Fibroblast of lung (primary cell): Measurements from ENCODE around the gene CAPN3. TPM values are rescaled to one million over a fixed set of nuclear protein-coding genes. Genes with fewer than 3 reads are reported as not detected.

ENCODE experiments used
- DNase-seq, 2 donors: peaks; one replicate each; pipeline versions ENCODE4 v3.0.0 to v3.0.0-alpha.2; 2010; ENCODE audit warnings: low read depth in 2 of 2
- H2AFZ ChIP-seq: 2 replicates; pipeline ENCODE4 v1.5.1; 2012; ENCODE audit warnings: low read length, control low read depth, inconsistent platforms
- H3K27ac ChIP-seq: 2 replicates; pipeline ENCODE4 v1.5.1; 2011; ENCODE audit warnings: low read length, control low read depth; ENCODE audit not compliant: insufficient read depth
- H3K27me3 ChIP-seq: 2 replicates; pipeline ENCODE4 v1.5.1; 2011; ENCODE audit warnings: mild to moderate bottlenecking, low read length; ENCODE audit not compliant: control insufficient read depth, insufficient read depth
- H3K36me3 ChIP-seq: 2 replicates; pipeline ENCODE4 v1.5.1; 2011; ENCODE audit warnings: low read length; ENCODE audit not compliant: control insufficient read depth, insufficient read depth
- H3K4me1 ChIP-seq: 2 replicates; pipeline ENCODE4 v1.5.1; 2011; ENCODE audit warnings: low read length; ENCODE audit not compliant: control insufficient read depth, insufficient read depth; ENCODE audit errors: extremely low read depth
- H3K4me2 ChIP-seq: 2 replicates; pipeline ENCODE4 v1.5.1; 2011; ENCODE audit warnings: low read length, control low read depth; ENCODE audit not compliant: insufficient read depth; ENCODE audit errors: extremely low read depth
- H3K4me3 ChIP-seq, 4 experiments: fragments of 200-600 bp in 1 of 4; sonication (generic) in 1 of 4; replicated peaks in 1 of 4; 2 replicates each; pipeline ENCODE4 v1.5.1; 2011 to 2016; ENCODE audit warnings: low read length in 4 of 4, low read depth in 3 of 4, mild to moderate bottlenecking in 3 of 4, control low read depth in 2 of 4, inconsistent platforms in 1 of 4, mixed read lengths in 1 of 4; ENCODE audit not compliant: insufficient read depth in 1 of 4; ENCODE audit errors: control extremely low read depth in 1 of 4
- H3K79me2 ChIP-seq: 2 replicates; pipeline ENCODE4 v1.5.1; 2012; ENCODE audit warnings: mild to moderate bottlenecking, low read length, inconsistent platforms; ENCODE audit not compliant: control insufficient read depth, insufficient read depth
- H3K9ac ChIP-seq: 2 replicates; pipeline ENCODE4 v1.5.1; 2011; ENCODE audit warnings: mild to moderate bottlenecking, low read length, control low read depth; ENCODE audit not compliant: insufficient read depth
- H3K9me3 ChIP-seq: 2 replicates; pipeline ENCODE4 v1.5.1; 2012; ENCODE audit warnings: low read depth, low read length; ENCODE audit not compliant: control insufficient read depth, insufficient read depth
- H4K20me1 ChIP-seq: 2 replicates; pipeline ENCODE4 v1.5.1; 2011; ENCODE audit warnings: low read length; ENCODE audit not compliant: control insufficient read depth, insufficient read depth; ENCODE audit errors: extremely low read depth
- CTCF ChIP-seq, 2 donors: IDR thresholded peaks in 1 of 2; conservative IDR thresholded peaks in 1 of 2; 1 replicate in 1 of 2; 2 replicates in 1 of 2; pipeline ENCODE4 v1.5.1; 2011 to 2012; ENCODE audit warnings: low read length in 2 of 2, control low read depth in 1 of 2, inconsistent platforms in 1 of 2, low read depth in 1 of 2, mild to moderate bottlenecking in 1 of 2
- EZH2 ChIP-seq: IDR thresholded peaks from 2 replicates; pipeline ENCODE4 v1.5.1; 2012; ENCODE audit warnings: low read length, control low read depth, mild to moderate bottlenecking; ENCODE audit errors: missing control alignments
- polyA plus RNA-seq, 2 donors: library from polyadenylated mRNA; depleted of rRNA in 1 of 2; stranded (reverse) in 1 of 2; unstranded in 1 of 2; fragments of >200 nt; gene quantifications; 2 replicates each; pipeline ENCODE4 v1.2.1, GENCODE V29; 2011 to 2012; ENCODE audit warnings: missing spikeins in 1 of 2
- total RNA-seq: library from RNA; depleted of rRNA; stranded (reverse); fragments of >200 nt; gene quantifications from 2 replicates; pipeline ENCODE4 v1.2.1, GENCODE V29; 2014

Gene CAPN3
- total and polyA plus RNA-seq, 2 donors (not counting 1 experiment from before 2014, with no cell fraction given) = 1.3 to 3.6 TPM

- no peak overlapping the region for H2AFZ ChIP-seq
- DNase-seq = no peak
- H3K4me2 ChIP-seq = no peak overlapping the region
- TF ChIP-seq CTCF (conservative IDR thresholded peaks at IDR 0.05 in 1 of 2, IDR thresholded peaks at IDR 0.05 in 1 of 2; ENCODE audit: low read depth in 1 of 2, low read length in 2 of 2) = no peak
- no peak for TF ChIP-seq EZH2
- H3K36me3 ChIP-seq = no peaks in the 10 kb centered on the region
- H3K27ac ChIP-seq = no peak overlapping the region
- no peak overlapping the region for H3K9ac ChIP-seq
- no peaks in the 10 kb centered on the region for H3K27me3 ChIP-seq
- H4K20me1 ChIP-seq = no peaks in the 10 kb centered on the region
- no peaks in the 10 kb centered on the region for H3K9me3 ChIP-seq
- no peak overlapping the region for H3K4me3 ChIP-seq
- no peaks in the 10 kb centered on the region for H3K4me1 ChIP-seq
- no peaks in the 10 kb centered on the region for H3K79me2 ChIP-seq
Observed at GRCh38 chr15:42367041-42367440, 7.7 kb downstream of the CAPN3 start.

- Histone ChIP-seq H3K4me2 (no peak overlapping the region), H3K27ac (no peak overlapping the region), H3K4me1 (no peaks in the 10 kb centered on the region), H3K36me3 (no peaks in the 10 kb centered on the region), H3K4me3 (no peak overlapping the region), H3K27me3 (no peaks in the 10 kb centered on the region), H3K9me3 (no peaks in the 10 kb centered on the region), H2AFZ (no peak overlapping the region), H3K79me2 (no peaks in the 10 kb centered on the region), H3K9ac (no peak overlapping the region), H4K20me1 (no peaks in the 10 kb centered on the region)
- no peak for DNase-seq
- TF ChIP-seq EZH2 = no peak
- TF ChIP-seq CTCF (conservative IDR thresholded peaks at IDR 0.05 in 1 of 2, IDR thresholded peaks at IDR 0.05 in 1 of 2; ENCODE audit: low read depth in 1 of 2, low read length in 2 of 2) = no peak
Observed at GRCh38 chr15:42368096-42368495, 8.8 kb downstream of the CAPN3 start.

GRCh38 chr15:42371096-42371495, 11.8 kb downstream of the CAPN3 start:
- Histone ChIP-seq H3K4me1 (no peaks in the 10 kb centered on the region), H4K20me1 (no peaks in the 10 kb centered on the region), H3K4me2 (no peak overlapping the region), H3K27me3 (no peaks in the 10 kb centered on the region), H3K9me3 (no peaks in the 10 kb centered on the region), H3K36me3 (no peaks in the 10 kb centered on the region), H3K9ac (no peak overlapping the region), H3K27ac (no peak overlapping the region), H3K4me3 (no peak overlapping the region), H2AFZ (no peak overlapping the region), H3K79me2 (no peaks in the 10 kb centered on the region)
- no peak for TF ChIP-seq EZH2
- peak in 1 of 2 donors; percentile 2 for TF ChIP-seq CTCF (conservative IDR thresholded peaks at IDR 0.05 in 1 of 2, IDR thresholded peaks at IDR 0.05 in 1 of 2; ENCODE audit: low read depth in 1 of 2, low read length in 2 of 2)
- DNase-seq = peak in 1 of 2 donors; percentile 23
